ENCODE results near the gene CADPS2. TPM values are rescaled to one million over a fixed set of nuclear protein-coding genes. Genes with fewer than 3 reads are reported as not detected.

The CADPS2 gene
- total RNA-seq, 5 donors from 2014 or later (not counting 1 experiment from before 2014, with no cell fraction given), result 0.15 to 0.28 (median 0.16) TPM; not detected in 2

- CTCF ChIA-PET, result interaction anchor here in 1 of 2 donors (0.6 kb wide), 1 partner anchor 21 kb away, joined by 3 read pairs; no protein-coding TSS in a partner anchor
- POLR2A ChIA-PET, result no interaction called here
- no peaks in the 10 kb centered on the region for H3K9me3 ChIP-seq
- Mint-ChIP-seq H3K27ac (no peak overlapping the region), H3K4me3 (no peak overlapping the region), H3K4me1 (no peaks in the 10 kb centered on the region), H3K27me3 (no peaks in the 10 kb centered on the region), H3K9me3 (peaks cover 4 to 10% (median 4%) of the 10 kb centered on the region in 3 donors), H3K36me3 (no peaks in the 10 kb centered on the region)
- no peak overlapping the region for H3K4me3 ChIP-seq (ENCODE audit: control insufficient read depth in 1 of 2, extremely low read depth in 1 of 2, low read length in 1 of 2)
- no peak for DNase-seq
- H3K36me3 ChIP-seq (ENCODE audit: control insufficient read depth in 2 of 2, extremely low read depth in 1 of 2, insufficient read depth in 1 of 2, low read length in 1 of 2), result no peaks in the 10 kb centered on the region
- no peaks in the 10 kb centered on the region for H3K27me3 ChIP-seq (replicated peaks in 1 of 2; ENCODE audit: control insufficient read depth in 2 of 2, extremely low read depth in 1 of 2, insufficient read depth in 2 of 2, low read length in 1 of 2)
- H3K4me1 ChIP-seq (ENCODE audit: control insufficient read depth in 1 of 2, extremely low read depth in 1 of 2, insufficient read depth in 2 of 2, low read length in 2 of 2), result no peaks in the 10 kb centered on the region
- H3K27ac ChIP-seq (ENCODE audit: low read length), result no peak overlapping the region
- WGBS (ENCODE audit: insufficient coverage), result 91% methylated on average over 3 of the region's 4 CpGs
- no peak for ATAC-seq (replicated peaks in 1 of 4)
These were observed 115.4 kb downstream of the CADPS2 start for GRCh38 chr7:122770686-122771335.

DNA sequence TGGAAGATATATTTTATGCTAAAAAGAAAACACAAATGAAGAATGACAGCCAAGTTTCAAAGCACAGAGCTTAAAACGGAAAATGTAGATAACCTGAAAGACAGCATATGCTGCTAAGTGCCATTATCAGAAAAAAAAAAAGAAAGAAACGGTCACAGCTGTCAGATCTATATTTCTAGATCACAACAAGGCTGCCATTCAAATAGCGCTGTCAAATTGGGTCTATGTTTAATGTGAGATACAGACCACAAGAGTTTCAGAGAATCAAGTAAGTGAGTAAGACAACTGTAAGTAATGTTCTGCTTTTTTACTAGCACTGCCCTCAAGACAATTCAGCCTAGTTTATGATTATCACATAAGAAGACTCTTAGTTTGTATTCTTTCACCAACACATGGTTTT, 117.4 kb downstream of the CADPS2 start:
- Histone ChIP-seq H3K27ac (ENCODE audit: low read length) (no peak overlapping the region), H3K9me3 (no peaks in the 10 kb centered on the region), H3K4me3 (ENCODE audit: control insufficient read depth in 1 of 2, extremely low read depth in 1 of 2, low read length in 1 of 2) (no peak overlapping the region), H3K4me1 (ENCODE audit: control insufficient read depth in 1 of 2, extremely low read depth in 1 of 2, insufficient read depth in 2 of 2, low read length in 2 of 2) (no peaks in the 10 kb centered on the region), H3K36me3 (ENCODE audit: control insufficient read depth in 2 of 2, extremely low read depth in 1 of 2, insufficient read depth in 1 of 2, low read length in 1 of 2) (no peaks in the 10 kb centered on the region), H3K27me3 (replicated peaks in 1 of 2; ENCODE audit: control insufficient read depth in 2 of 2, extremely low read depth in 1 of 2, insufficient read depth in 2 of 2, low read length in 1 of 2) (no peaks in the 10 kb centered on the region)
- ATAC-seq (replicated peaks in 1 of 4) (no peak), DNase-seq (no peak)
- no peaks in the 10 kb centered on the region for H3K36me3 Mint-ChIP-seq
- CTCF ChIA-PET, result no interaction called here
- POLR2A ChIA-PET, result no interaction called here
- no peak overlapping the region for H3K4me3 Mint-ChIP-seq
- peaks cover 4 to 17% (median 4%) of the 10 kb centered on the region in 3 donors for H3K9me3 Mint-ChIP-seq
- no peaks in the 10 kb centered on the region for H3K4me1 Mint-ChIP-seq
- H3K27ac Mint-ChIP-seq, result no peak overlapping the region
- no CpG with 5 or more reads among the region's 3 CpGs for WGBS (ENCODE audit: insufficient coverage)
- H3K27me3 Mint-ChIP-seq, result no peaks in the 10 kb centered on the region

- H3K27me3 ChIP-seq (replicated peaks in 1 of 2; ENCODE audit: control insufficient read depth in 2 of 2, extremely low read depth in 1 of 2, insufficient read depth in 2 of 2, low read length in 1 of 2), result no peaks in the 10 kb centered on the region
- WGBS (ENCODE audit: insufficient coverage), result 80% methylated on average over 1 of the region's 3 CpGs
- H3K27ac ChIP-seq (ENCODE audit: low read length), result no peak overlapping the region
- ATAC-seq (replicated peaks in 1 of 4) (no peak), DNase-seq (no peak)
- CTCF ChIA-PET, result no interaction called here
- Mint-ChIP-seq H3K4me3 (no peak overlapping the region), H3K27ac (no peak overlapping the region), H3K4me1 (no peaks in the 10 kb centered on the region), H3K27me3 (no peaks in the 10 kb centered on the region), H3K36me3 (no peaks in the 10 kb centered on the region), H3K9me3 (peaks cover 4 to 21% (median 4%) of the 10 kb centered on the region in 3 donors)
- no peaks in the 10 kb centered on the region for H3K9me3 ChIP-seq
- no peaks in the 10 kb centered on the region for H3K4me1 ChIP-seq (ENCODE audit: control insufficient read depth in 1 of 2, extremely low read depth in 1 of 2, insufficient read depth in 2 of 2, low read length in 2 of 2)
- no peaks in the 10 kb centered on the region for H3K36me3 ChIP-seq (ENCODE audit: control insufficient read depth in 2 of 2, extremely low read depth in 1 of 2, insufficient read depth in 1 of 2, low read length in 1 of 2)
- POLR2A ChIA-PET, result no interaction called here
- H3K4me3 ChIP-seq (ENCODE audit: control insufficient read depth in 1 of 2, extremely low read depth in 1 of 2, low read length in 1 of 2), result no peak overlapping the region
These were observed 118.9 kb downstream of the CADPS2 start for GRCh38 chr7:122767339-122767738.

DNA sequence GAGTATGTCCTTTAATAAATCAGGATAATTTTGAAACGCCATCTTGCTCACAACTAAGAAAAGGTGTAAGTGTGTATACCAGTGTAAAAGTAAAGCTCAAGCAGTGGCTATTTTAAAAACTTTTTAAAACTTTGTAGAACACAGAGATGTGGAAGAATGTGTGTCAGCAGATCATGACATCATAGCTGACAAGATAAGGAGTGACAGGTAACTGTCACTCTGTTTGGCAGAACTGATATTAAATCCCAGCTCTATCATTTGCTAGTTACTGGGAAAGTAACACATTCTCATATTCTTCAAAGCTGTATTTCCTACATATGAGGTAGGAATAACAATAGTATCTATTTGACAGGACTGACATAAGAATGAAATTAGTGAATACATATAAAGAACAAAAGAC, 119.7 kb downstream of the CADPS2 start:
- H3K27ac Mint-ChIP-seq, result no peak overlapping the region
- peaks cover 4 to 17% (median 4%) of the 10 kb centered on the region in 3 donors for H3K9me3 Mint-ChIP-seq
- ATAC-seq (replicated peaks in 1 of 4), result no peak
- H3K27me3 ChIP-seq (replicated peaks in 1 of 2; ENCODE audit: control insufficient read depth in 2 of 2, extremely low read depth in 1 of 2, insufficient read depth in 2 of 2, low read length in 1 of 2), result no peaks in the 10 kb centered on the region
- DNase-seq, result no peak
- H3K36me3 Mint-ChIP-seq, result no peaks in the 10 kb centered on the region
- no peaks in the 10 kb centered on the region for H3K27me3 Mint-ChIP-seq
- ChIA-PET CTCF (no interaction called here), POLR2A (no interaction called here)
- no peak overlapping the region for H3K4me3 ChIP-seq (ENCODE audit: control insufficient read depth in 1 of 2, extremely low read depth in 1 of 2, low read length in 1 of 2)
- no peaks in the 10 kb centered on the region for H3K4me1 Mint-ChIP-seq
- no peaks in the 10 kb centered on the region for H3K9me3 ChIP-seq
- no peak overlapping the region for H3K4me3 Mint-ChIP-seq
- no CpG with 5 or more reads among the region's 1 CpG for WGBS (ENCODE audit: insufficient coverage)
- H3K4me1 ChIP-seq (ENCODE audit: control insufficient read depth in 1 of 2, extremely low read depth in 1 of 2, insufficient read depth in 2 of 2, low read length in 2 of 2), result no peaks in the 10 kb centered on the region
- H3K27ac ChIP-seq (ENCODE audit: low read length), result no peak overlapping the region
- H3K36me3 ChIP-seq (ENCODE audit: control insufficient read depth in 2 of 2, extremely low read depth in 1 of 2, insufficient read depth in 1 of 2, low read length in 1 of 2), result no peaks in the 10 kb centered on the region

DNA sequence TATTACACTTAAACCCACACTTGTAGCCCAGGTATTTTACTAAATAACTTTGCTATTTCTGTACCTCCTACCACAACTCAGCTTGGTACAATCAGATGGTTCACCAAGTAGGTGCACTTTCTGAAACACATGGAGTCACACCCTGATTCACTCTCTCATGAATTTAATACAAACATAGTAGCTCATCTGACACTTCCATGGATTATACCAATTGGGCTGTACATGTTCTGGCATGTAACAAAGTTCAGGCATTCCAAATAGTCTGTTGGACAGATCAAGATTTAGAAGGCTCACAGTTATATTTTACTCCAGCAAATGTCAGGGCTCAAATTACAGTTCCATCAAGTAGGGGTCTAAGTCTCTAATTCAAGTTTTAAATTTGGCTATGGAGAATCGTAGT, 121.4 kb downstream of the CADPS2 start:
- H3K4me3 Mint-ChIP-seq, result no peak overlapping the region
- H3K27ac ChIP-seq (ENCODE audit: low read length), result no peak overlapping the region
- H3K4me1 Mint-ChIP-seq, result no peaks in the 10 kb centered on the region
- H3K36me3 Mint-ChIP-seq, result no peaks in the 10 kb centered on the region
- ChIA-PET CTCF (no interaction called here), POLR2A (no interaction called here)
- no peak overlapping the region for H3K27ac Mint-ChIP-seq
- H3K9me3 Mint-ChIP-seq, result peaks cover 4 to 10% (median 7%) of the 10 kb centered on the region in 3 donors
- H3K36me3 ChIP-seq (ENCODE audit: control insufficient read depth in 2 of 2, extremely low read depth in 1 of 2, insufficient read depth in 1 of 2, low read length in 1 of 2), result no peaks in the 10 kb centered on the region
- ATAC-seq (replicated peaks in 1 of 4) (no peak), DNase-seq (no peak)
- no peaks in the 10 kb centered on the region for H3K9me3 ChIP-seq
- H3K27me3 Mint-ChIP-seq, result no peaks in the 10 kb centered on the region
- H3K4me3 ChIP-seq (ENCODE audit: control insufficient read depth in 1 of 2, extremely low read depth in 1 of 2, low read length in 1 of 2), result no peak overlapping the region
- no CpG with 5 or more reads among the region's 1 CpG for WGBS (ENCODE audit: insufficient coverage)
- no peaks in the 10 kb centered on the region for H3K27me3 ChIP-seq (replicated peaks in 1 of 2; ENCODE audit: control insufficient read depth in 2 of 2, extremely low read depth in 1 of 2, insufficient read depth in 2 of 2, low read length in 1 of 2)
- H3K4me1 ChIP-seq (ENCODE audit: control insufficient read depth in 1 of 2, extremely low read depth in 1 of 2, insufficient read depth in 2 of 2, low read length in 2 of 2), result no peaks in the 10 kb centered on the region

DNA sequence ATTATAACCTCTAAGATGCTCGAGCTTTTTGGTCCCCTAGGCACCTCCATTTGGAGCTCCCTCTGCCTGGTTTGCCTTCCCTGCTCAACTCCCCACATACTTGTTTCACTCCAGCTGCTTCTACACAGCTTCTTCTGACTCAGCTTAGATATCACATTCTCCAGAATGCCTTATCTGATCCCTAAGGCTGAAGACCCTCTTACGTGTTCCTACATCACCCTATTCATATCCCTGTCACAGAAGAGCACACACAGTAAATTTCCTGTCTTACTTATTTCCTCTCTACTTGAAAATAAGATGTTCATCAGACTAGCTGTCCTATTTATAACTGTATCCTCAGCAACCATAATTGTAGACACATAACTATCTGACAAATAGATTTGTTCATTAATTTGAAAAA, 122.2 kb downstream of the CADPS2 start:
- no peaks in the 10 kb centered on the region for H3K27me3 ChIP-seq (replicated peaks in 1 of 2; ENCODE audit: control insufficient read depth in 2 of 2, extremely low read depth in 1 of 2, insufficient read depth in 2 of 2, low read length in 1 of 2)
- Mint-ChIP-seq H3K36me3 (no peaks in the 10 kb centered on the region), H3K9me3 (peaks cover 0 to 10% (median 7%) of the 10 kb centered on the region in 3 donors), H3K4me1 (no peaks in the 10 kb centered on the region), H3K27me3 (no peaks in the 10 kb centered on the region), H3K4me3 (no peak overlapping the region), H3K27ac (no peak overlapping the region)
- ChIA-PET POLR2A (no interaction called here), CTCF (no interaction called here)
- no peak for ATAC-seq (replicated peaks in 1 of 4)
- DNase-seq, result no peak
- H3K4me3 ChIP-seq (ENCODE audit: control insufficient read depth in 1 of 2, extremely low read depth in 1 of 2, low read length in 1 of 2), result no peak overlapping the region
- H3K27ac ChIP-seq (ENCODE audit: low read length), result no peak overlapping the region
- H3K36me3 ChIP-seq (ENCODE audit: control insufficient read depth in 2 of 2, extremely low read depth in 1 of 2, insufficient read depth in 1 of 2, low read length in 1 of 2), result no peaks in the 10 kb centered on the region
- WGBS (ENCODE audit: insufficient coverage), result 42% methylated on average over 2 of the region's 2 CpGs
- no peaks in the 10 kb centered on the region for H3K4me1 ChIP-seq (ENCODE audit: control insufficient read depth in 1 of 2, extremely low read depth in 1 of 2, insufficient read depth in 2 of 2, low read length in 2 of 2)
- no peaks in the 10 kb centered on the region for H3K9me3 ChIP-seq

DNA sequence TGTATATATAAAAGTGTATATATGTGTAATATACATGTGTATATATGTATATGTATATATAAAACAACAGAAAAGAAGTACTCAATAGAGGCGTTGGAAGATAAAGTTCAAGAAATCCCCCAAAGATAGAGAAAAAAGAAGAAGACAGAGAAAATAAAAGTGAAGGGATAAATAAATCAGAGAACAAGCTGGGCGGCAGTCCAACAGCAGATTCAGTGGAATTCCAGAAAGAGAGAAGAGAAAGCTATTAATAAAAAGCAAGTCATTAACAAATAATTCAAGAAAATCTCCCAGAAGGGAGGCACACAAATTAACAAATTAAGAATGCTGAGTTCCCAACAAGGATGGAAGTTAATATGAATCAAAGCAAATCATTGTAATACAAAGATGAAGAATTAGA, 124.2 kb downstream of the CADPS2 start:
- WGBS (ENCODE audit: insufficient coverage), result no CpG with 5 or more reads among the region's 2 CpGs
- Mint-ChIP-seq H3K4me3 (no peak overlapping the region), H3K4me1 (no peaks in the 10 kb centered on the region), H3K36me3 (no peaks in the 10 kb centered on the region), H3K9me3 (peaks cover 0 to 10% (median 5%) of the 10 kb centered on the region in 3 donors), H3K27me3 (no peaks in the 10 kb centered on the region), H3K27ac (no peak overlapping the region)
- no peak for DNase-seq
- H3K36me3 ChIP-seq (ENCODE audit: control insufficient read depth in 2 of 2, extremely low read depth in 1 of 2, insufficient read depth in 1 of 2, low read length in 1 of 2), result no peaks in the 10 kb centered on the region
- ChIA-PET POLR2A (no interaction called here), CTCF (no interaction called here)
- no peak for ATAC-seq (replicated peaks in 1 of 4)
- H3K27me3 ChIP-seq (replicated peaks in 1 of 2; ENCODE audit: control insufficient read depth in 2 of 2, extremely low read depth in 1 of 2, insufficient read depth in 2 of 2, low read length in 1 of 2), result no peaks in the 10 kb centered on the region
- H3K4me1 ChIP-seq (ENCODE audit: control insufficient read depth in 1 of 2, extremely low read depth in 1 of 2, insufficient read depth in 2 of 2, low read length in 2 of 2), result no peaks in the 10 kb centered on the region
- H3K9me3 ChIP-seq, result no peaks in the 10 kb centered on the region
- no peak overlapping the region for H3K4me3 ChIP-seq (ENCODE audit: control insufficient read depth in 1 of 2, extremely low read depth in 1 of 2, low read length in 1 of 2)
- H3K27ac ChIP-seq (ENCODE audit: low read length), result no peak overlapping the region

All from T-cell (primary cell).